Erythroblast (primary cell): Measurements from ENCODE around the gene SORT1.
"Not testable (repeated sequence)": the region's sequence is repeated elsewhere in the genome, so short reads cannot be mapped to it uniquely, and the experiment has no call there.

Experiments used
- DNase-seq, 2 experiments: peaks; one replicate each; lab custom pipeline; 2025; lab: John Stamatoyannopoulos, UW
- GATA1 ChIP-seq: IDR thresholded peaks from 2 replicates; pipeline ENCODE4 v1.6.1; 2011; ENCODE audit warnings: low read depth, mild to moderate bottlenecking, control low read depth, low read length, moderate library complexity
- POLR2A ChIP-seq: IDR thresholded peaks from 2 replicates; pipeline ENCODE4 v1.6.1; 2011; ENCODE audit warnings: mild to moderate bottlenecking, low read length

Gene SORT1

DNA sequence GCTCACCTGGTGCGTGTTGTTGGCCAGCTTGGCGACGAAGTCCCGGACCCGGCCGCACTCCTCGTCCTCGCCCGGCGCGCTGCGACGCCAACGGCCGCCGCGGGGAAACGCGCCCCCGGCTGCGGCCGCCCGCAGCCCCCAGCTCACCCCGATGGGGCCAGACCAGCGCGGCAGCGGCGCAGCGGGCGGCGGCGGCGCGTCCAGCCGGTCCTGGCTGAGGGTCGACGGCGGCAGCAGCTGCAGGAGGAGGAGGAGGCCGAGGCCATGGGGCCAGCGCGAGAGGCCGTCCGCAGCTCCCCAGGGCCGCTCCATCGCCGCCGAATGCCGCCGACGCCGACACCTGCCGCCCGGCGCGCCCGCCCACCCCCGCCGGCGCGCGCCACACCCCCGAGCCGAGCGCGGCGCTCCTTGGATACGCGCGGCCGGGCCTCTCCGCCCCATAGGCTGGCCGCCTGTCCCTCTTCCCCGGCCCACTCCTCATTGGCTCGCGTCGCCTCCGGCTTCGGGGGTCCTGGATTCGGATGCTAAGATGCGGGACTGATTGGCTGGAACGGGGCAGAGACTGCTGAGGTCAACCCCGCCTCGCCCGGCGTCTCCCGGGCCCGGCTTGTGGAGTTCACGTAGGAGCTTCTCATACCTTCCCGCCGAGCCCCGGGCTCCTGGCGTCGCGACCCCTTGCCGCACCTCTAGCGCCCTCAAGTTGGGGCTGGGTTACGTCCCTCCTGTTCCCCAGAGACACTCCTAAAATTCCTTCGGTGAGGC, at the start of gene SORT1:
SORT1 (minus strand) TSS at position 338 of the 762 bp plus-strand sequence; CDS start at position 312, 26 bp downstream.
- DNase-seq, result peak; percentile 75 to 77
- TF ChIP-seq POLR2A (no peak), GATA1 (no peak)

DNA sequence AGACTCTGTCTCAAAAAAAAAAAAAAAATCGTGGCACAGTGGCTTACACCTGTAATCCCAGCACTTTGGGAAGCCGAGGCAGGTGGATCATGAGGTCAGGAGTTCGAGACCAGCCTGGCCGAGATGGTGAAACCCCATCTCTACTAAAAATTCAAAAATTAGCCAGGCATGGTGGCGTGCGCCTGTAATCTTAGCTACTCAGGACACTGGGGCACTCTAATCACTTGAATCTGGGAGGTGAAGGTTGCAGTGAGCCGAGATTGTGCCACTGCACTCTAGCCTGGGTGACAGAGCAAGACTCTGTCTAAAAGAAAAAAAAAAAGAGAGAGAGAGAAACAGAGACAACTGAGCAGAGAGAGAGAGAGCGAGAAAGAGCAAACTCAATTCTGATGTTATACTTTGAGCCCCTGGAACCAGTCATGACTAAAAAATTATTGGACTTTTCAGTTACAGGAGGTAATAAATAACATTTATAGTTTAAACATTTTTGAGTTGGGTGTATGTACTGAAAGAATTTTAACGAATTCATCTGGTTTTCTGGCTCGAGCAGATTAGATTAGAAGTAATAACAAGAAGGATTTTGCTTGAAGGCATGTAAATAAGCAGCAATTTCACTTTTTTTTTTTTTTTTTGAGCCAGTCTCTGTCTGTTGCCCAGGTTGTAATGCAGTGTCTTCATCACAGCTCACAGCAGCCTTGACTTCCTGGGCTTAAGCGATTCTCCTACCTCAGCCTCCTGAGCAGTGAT, 48.4 kb upstream of the SORT1 start:
- not testable (repeated sequence) for DNase-seq

- TF ChIP-seq GATA1 (no peak), POLR2A (no peak)
These were observed 46.6 kb upstream of the SORT1 start for GRCh38 chr1:109444346-109444745.

GRCh38 chr1:109443476-109443875, 45.8 kb upstream of the SORT1 start:
- DNase-seq, result no peak
- TF ChIP-seq GATA1 (no peak), POLR2A (no peak)

More at GRCh38 chr1:109444346-109444745, 46.6 kb upstream of the SORT1 start:
- no peak for DNase-seq

DNA sequence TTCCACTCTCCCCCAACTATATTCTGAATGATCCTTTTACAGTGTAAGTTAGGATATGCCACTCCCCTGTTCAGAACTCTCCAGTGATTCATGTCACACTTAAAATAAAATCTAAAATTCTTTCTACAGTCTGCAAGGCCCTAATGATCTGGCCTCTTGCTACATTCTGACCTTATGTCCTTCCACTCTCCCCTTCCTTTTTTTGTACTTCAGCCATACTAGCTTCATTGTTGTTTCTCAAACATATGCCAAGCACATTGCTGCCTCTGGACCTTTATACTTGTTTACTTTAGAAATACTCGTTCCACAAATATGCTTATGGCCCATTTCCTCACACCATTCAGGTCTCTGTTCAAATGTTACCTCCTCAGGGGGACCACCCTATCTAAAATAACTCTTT, 43.4 kb upstream of the SORT1 start:
- TF ChIP-seq GATA1, result no peak
- TF ChIP-seq POLR2A, result no peak
- DNase-seq, result no peak

GRCh38 chr1:109438798-109439297, 41.1 kb upstream of the SORT1 start:
- peak in 1 of 2 experiments; percentile 7 for DNase-seq
- TF ChIP-seq GATA1 (no peak), POLR2A (no peak)

DNA sequence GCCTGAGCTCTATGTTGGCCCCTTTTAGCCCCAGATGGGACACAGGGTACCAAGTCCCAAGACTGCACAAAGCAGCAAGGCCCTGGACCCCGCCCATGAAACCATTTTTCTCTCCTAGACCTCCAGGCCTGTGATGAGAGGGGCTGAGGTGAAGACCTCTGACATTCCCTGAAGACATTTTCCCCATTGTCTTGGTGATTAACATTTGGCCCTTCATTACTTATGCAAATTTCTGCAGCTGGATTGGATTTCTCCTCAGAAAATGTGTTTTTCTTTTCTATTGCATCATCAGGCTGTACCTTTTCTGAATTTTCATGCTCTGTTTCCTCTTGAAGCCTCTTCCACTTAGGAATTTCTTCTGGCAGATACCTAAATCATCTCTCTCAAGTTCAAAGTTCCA, 36.8 kb upstream of the SORT1 start:
- no peak for DNase-seq
- TF ChIP-seq POLR2A (no peak), GATA1 (no peak)

GRCh38 chr1:109433322-109433721, 35.6 kb upstream of the SORT1 start:
- TF ChIP-seq GATA1 (no peak), POLR2A (no peak)
- no peak for DNase-seq

- DNase-seq, result no peak
- TF ChIP-seq GATA1 (no peak), POLR2A (no peak)
These were observed 34.6 kb upstream of the SORT1 start for GRCh38 chr1:109432336-109432735.

DNA sequence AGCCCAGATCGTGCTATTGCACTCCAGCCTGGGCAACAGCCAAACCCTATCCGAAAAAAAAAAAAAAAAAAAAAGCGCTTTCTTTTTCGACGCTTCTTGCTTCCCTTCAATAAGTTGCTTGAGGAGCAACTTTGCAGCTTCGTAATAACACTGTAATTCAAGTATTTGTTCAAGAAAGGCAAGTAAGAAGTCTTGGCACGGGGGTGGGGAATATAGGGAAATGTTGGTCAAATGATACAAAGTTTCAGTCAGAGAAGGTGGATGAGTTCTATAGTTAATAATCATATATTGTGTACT, 29.4 kb upstream of the SORT1 start:
- peak; percentile 58 to 70 for DNase-seq
- TF ChIP-seq POLR2A, result no peak
- no peak for TF ChIP-seq GATA1

GRCh38 chr1:109426281-109427170, 28.8 kb upstream of the SORT1 start, which contains the start of gene PSMA5:
Gene PSMA5 (minus strand): TSS chr1:109426448. CDS start chr1:109426330, 118 bp downstream.
- TF ChIP-seq GATA1, result no peak
- peak; percentile 96 for TF ChIP-seq POLR2A
- peak; percentile 99 for DNase-seq

GRCh38 chr1:109425391-109426280, 27.9 kb upstream of the SORT1 start:
- TF ChIP-seq POLR2A (no peak), GATA1 (no peak)
- peak; percentile 85 to 89 for DNase-seq

GRCh38 chr1:109423498-109423897, 25.8 kb upstream of the SORT1 start:
- DNase-seq, result no peak
- TF ChIP-seq GATA1, result no peak
- no peak for TF ChIP-seq POLR2A
